Measurements from ENCODE around the gene ASCC3.
"Not testable (repeated sequence)": the region's sequence is repeated elsewhere in the genome, so short reads cannot be mapped to it uniquely, and the experiment has no call there.

ASCC3 gene

DNA sequence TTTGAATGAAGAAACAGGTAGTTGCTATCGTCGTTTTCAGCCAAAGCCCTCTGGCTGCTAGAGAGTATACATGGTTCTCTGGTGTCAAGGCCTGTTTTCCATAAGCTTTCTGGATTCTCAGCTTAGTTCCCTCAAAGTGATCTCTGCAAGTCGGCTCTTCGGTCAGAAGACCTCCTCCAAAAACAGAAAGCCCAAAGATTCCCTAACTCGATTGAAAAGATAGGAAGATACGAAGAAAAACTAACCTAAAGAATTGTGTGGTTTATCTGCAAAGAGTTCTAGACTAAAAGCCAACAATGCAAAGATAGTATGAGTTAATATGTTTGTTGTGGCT, 545 bp upstream of the ASCC3 start:
- peak; percentile 12 for DNase-seq

DNA sequence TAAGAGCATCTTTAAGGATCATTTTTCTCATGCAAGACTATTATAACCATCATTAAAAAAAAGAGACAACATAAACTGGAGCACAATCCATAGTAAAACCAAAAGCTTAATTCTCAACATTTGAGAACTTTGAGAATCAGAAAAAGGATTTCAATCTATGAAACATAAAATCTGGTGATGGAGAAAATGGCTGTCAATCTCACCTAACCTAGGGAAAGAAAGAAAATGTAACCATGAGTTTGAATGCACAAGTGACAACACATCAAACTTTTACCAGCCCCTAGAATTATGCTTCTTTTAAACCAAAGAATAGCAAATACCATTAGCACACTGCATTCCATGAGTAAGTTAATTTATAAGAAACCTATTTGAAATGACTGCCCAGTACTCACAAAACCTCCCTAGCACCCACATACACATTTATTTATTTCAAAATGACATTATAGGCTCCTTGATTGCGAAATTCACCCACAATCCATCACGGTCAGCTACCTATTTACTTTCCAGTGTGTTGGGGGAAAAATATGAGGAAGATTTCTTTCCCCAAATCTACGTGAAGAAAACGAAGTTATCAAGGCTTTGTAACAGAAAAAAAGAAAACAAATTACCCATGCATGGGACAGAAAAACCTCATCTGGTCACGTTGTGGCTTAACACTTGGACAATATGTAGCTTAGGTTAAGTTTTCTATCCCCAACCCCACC, 828 bp downstream of the ASCC3 start:
- peak; percentile 7 for DNase-seq

DNA sequence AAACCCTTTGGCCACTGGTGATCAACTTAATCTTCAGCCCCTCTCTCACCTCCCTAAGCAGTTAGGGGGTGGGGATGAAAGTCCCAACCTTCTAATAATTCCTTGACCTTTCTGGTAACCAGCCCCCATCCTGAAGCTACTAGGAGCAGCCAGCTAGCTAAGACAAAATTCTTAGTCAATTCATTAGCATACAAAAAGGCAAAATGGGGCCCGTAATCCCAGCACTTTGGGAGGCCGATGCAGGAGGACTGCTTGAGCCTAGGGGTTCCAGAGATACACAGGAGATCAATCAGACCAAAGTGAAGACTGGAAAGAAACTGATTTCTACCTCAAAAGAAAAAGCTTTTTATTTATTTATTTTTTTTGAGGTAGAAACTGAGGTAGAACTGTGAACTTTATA, 1.8 kb downstream of the ASCC3 start:
- no peak for DNase-seq

DNA sequence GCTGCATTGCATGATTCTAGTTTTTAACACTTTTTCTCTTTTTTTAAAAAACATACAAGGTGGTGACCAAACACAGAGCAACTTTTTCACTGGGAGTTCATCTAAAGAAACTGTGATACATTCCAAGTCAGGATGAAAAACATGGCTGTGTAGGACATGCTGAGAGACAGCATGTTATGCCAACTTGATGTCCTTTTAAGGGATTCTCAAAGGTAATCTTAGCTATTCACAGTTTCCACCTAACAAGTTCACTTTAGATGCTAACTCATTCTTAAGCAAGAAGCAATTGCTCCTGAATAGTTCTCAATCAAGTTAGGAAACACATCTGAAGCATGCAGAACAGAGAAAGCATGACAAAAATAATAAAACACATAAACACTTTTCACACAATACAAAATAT, 3.3 kb downstream of the ASCC3 start:
- no peak for DNase-seq

DNA sequence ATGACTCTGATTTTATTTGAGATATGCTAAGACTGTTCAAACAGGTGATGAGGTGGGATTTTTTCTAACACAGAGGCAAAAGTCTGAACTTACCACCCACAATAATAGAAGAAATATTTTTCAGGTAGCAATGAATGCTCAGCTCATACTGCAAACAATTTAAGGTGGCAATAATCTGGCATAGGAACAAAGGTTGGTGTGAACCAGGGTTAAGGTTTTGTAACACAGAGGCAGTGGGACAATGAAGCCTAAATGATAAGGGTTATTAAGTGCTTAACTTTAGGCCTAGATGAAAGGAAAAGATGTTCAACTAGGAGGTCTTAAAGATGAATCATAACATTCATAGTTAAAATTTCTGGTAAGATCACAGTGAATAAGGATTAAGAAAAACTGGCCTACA, 4.9 kb downstream of the ASCC3 start:
- no peak for DNase-seq

DNA sequence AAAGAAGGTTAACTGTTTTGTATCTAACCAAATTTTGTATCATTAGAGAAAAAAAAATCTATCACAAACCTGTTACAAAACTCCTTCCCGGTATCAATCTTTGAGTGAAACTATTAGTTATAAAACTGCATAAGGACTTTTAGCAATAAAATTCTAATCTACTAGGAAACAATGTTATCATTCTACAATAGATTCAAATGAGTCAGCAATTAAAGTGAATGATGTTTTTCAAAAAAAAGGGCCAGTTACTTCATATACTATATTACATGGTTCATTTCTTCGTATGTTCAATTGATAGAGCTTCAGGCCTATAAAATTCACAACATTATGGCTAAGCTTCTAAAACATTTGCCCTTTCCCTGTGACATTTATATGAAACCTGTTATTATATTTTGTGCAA, 15.6 kb downstream of the ASCC3 start:
- DNase-seq = no peak

DNA sequence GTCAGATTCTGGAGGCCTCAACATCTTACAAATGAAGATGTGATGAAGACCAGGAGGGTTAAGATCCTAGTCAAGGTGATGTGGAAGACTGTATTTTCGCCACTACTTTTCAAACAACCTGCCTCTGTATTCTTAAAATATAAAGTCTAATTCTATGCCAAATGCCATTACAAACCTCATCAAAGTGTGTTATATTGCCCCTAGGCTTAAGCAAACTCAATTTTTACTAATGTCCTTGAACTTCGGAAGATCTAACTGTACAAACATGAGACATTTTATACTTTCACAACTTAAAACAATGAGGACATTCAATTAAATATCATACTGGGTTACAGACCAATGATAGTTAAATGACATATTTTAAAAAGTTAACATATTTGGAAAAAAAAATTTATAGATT, 19.1 kb downstream of the ASCC3 start:
- DNase-seq = no peak

DNA sequence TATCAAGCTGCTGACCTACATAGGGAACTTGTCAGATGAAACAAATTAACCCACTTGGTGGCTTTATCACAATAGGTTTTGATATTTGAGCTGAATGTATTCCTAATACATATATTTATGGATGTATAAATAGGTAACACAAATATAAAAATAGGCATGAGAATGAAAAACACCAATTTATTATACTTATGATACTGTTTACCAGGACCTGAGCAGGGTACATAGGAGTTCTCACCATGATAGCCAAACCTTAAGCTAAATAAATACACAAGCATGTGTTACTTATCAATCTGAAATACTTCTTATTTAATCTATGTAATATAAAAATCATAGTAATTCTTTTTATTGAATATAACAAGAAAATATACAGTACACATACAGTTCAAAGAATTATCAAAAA, 25.0 kb downstream of the ASCC3 start:
- no peak for DNase-seq

DNA sequence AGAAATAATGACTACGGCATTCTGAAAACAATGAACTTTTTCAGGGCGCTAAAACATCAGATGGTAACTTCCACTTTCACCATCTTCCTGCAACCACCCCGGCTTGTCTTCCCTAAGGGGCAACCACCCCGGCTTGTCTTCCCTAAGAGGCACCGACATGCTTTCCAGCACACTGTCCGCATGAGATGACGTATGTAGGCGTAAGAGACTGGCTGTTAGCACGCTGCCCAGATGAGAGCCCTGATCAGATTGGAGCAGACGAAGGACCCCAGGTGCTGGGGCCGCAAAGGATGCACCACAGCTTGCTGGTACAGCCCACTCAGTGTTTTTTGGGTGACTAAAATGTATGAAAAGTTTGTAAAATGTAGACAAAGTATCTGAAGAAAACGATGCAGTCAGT, 29.3 kb downstream of the ASCC3 start:
- no peak for DNase-seq

DNA sequence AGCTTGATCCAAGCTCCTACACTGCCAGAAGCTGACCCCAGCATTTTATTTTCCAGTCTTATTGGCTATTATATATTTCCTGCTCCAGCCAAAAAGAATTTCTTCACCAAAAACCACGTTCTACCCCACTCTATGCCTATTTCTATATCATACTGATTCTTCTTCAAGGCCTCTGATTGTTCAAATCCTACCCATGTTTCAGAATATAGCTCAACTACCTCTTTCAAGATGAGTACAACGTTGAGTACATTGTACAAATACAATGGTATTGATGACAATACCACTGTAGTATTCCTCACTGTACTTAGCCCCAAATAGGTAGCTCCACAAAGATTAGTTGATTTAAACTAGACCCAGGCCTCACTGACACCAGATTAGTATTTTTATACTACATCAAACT, 31.0 kb downstream of the ASCC3 start:
- DNase-seq = no peak

DNA sequence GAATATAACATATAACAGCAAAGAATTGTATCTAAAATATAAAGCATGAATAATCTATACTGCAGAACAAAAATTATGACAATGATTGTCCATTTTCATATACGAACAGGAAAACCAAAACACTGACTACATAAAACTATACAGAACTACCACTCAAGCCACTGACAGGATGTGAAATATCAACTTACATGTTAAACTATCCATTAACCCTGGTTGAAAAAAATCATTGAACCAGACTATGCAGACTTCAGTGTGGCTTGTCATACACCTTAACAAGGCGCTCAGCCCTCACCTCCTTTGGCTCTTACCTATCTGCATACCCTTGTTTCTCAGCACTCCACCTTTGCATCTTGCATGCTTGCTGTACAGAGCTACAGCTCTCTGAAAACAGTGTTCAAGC, 34.9 kb downstream of the ASCC3 start:
- DNase-seq = no peak

DNA sequence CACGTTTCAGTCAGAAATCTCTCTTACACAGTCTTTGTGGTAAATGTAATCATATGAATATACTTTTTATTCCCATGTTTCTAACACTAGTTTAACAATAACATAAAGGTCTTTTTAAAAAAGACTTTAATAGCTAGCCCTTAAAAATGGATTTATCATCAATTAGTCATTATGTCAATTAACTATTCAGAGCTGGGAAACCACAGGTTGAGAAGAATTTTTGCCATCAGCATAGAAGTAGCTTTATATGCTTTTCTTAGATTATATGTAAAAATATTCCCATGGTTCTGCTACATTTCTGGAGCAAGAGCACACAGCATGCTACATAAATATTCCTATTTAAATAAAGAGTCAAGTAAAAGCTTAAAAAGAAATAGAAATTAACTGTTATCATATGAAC, 35.5 kb downstream of the ASCC3 start:
- no peak for DNase-seq

DNA sequence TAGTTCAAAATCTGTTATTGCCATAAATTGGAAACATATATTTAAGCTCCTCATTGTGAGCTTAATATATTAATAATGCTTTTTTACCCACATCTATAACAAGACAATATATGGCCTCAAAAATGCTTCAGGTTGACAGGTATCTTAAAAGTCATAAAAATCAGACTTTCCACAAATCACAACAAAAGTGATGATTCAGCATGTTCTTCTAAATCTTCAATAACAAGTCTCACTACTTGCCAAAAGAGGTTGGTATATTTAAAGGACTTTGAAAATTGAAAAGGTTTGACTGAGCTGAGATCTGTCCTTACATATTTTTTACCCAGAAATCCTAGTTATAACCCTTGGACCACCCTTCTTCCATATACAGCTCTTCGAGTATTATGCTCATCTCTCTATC, 41.7 kb downstream of the ASCC3 start:
- DNase-seq = no peak

DNA sequence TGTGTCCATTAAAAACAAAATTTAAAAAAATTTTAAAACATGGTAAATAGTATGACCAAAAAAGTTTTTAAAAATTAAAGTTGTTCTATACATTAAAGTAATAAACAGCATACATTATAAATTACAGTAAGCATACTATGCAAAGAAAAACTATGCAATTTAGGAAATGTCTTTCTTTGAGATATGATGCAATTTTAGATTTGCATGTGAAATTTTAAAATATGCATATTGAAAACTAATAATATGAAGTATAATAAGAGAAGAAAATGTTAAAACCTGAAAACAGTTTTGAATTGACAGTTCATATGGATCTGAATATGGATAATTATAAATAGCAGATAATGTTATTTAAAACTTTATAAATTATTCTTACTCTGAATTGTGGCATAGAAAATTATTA, 43.1 kb downstream of the ASCC3 start:
- DNase-seq = no peak

DNA sequence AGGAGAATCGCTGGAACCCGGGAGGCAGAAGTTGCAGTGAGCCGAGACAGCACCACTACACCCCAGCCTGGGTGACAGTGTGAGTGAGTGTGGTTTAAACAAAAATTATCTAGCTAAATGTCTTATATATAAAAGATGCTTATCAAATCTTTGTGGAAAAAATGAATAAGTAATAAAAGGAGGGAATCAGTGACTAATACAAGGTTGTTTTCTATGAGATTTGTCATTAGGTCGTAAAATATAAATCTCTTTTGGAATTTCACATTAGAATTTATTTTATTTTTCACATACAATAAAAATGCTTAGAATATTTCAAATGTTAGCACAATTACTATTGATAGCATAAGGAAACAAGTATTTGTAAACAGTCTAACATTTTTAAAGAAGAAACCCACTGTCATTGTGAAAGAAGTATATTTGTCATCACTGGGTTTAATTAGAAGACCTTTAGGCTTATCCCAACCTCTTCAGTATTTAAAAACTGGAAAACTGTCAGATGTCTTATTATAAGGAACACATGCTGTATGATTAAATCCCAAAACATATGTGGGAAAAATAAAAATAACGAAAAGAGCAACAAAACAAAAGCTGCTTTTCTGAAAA, 47.1 kb downstream of the ASCC3 start:
- DNase-seq = peak; percentile 3

DNA sequence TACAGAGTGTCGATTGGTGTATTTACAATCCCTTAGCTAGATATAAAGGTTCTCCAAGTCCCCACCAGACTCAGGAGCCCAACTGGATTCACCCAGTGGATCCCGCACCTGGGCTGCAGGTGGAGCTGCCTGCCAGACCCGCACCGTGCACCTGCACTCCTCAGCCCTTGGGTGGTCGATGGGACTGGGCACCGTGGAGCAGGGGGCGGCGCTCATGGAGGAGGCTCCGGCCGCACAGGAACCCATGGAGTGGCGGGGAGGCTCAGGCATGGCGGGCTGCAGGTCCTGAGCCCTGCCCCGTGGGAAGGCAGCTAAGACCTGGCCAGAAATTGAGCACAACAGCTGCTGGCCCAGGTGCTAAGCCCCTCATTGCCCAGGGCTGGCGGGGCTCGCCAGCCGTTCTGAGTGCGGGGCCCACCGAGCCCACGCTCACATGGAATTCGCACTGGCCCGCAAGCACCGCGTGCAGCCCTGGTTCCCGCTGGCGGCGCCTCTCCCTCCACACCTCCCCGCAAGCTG, 52.0 kb downstream of the ASCC3 start:
- not testable (repeated sequence) for DNase-seq

DNA sequence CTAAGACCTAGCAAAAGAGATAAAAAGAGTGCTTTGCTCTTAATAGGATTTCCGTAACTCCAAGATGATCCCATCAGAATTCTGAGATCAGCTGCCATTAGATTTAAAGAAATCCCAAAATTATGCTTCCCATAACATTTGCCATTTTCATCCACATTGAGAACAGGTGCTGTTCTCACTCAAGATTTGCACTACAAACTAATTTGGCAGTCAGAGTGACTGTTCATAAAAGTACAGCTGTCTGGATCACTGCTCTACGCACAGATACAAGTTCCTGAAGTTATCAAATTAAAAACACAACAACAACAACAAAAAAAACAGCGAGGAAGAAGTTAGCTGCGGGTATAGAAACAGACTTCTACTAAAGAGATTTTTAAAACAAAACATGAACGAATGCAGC, 58.1 kb downstream of the ASCC3 start:
- DNase-seq = no peak

DNA sequence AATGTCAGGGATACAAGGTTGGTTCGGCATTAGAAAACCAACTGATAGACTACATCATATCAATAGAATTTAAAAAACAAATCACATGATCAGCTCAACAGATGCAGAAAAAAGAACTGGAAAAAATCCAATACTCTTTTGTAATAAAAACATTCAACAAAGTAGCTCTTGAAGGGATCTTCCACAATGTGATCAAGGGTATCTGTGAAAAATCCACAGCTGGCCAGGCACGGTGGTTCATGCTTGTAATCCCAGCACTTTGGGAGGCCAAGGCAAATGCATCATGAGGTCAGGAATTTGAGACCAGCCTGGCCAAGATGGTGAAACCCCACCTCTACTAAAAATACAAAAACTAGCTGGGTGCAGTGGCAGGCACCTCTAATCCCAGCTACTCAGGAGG, 63.1 kb downstream of the ASCC3 start:
- DNase-seq = no peak

DNA sequence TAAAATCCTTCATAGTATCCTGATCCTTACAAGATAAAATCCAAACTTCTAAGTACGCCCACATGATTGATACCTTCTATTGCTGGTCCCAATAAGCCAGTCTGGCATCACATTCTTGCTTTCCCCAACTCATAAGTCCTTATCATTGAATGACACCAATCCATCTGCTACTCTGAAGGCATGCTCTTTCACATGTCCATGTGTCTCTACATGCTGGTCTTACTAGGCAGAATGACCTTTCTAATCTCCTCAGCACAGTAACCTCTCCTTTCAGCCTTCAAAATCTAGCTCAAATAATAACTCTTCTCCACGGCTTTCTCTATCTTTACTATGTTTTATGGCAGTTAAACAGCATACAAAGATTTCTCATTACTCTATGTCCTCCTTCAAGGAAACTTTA, 71.1 kb downstream of the ASCC3 start:
- no peak for DNase-seq

DNA sequence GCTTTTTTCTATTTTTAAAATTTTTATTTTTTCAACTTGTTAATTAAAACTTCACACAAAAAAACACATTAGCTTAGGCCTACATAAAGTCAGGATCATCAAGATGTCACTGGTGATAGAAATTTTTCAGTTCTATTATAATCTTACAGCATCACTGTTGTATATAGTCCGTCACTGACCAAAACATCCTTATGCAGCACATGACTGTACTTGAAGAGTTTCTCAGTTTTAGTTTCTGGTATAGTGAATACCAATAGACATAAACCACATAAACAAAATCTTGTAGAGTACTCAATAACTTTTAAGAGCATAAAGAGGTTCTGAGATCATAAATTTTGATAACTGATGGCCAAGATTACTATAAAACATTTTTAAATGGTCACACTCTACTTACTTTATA, 71.8 kb downstream of the ASCC3 start:
- DNase-seq = no peak

DNA sequence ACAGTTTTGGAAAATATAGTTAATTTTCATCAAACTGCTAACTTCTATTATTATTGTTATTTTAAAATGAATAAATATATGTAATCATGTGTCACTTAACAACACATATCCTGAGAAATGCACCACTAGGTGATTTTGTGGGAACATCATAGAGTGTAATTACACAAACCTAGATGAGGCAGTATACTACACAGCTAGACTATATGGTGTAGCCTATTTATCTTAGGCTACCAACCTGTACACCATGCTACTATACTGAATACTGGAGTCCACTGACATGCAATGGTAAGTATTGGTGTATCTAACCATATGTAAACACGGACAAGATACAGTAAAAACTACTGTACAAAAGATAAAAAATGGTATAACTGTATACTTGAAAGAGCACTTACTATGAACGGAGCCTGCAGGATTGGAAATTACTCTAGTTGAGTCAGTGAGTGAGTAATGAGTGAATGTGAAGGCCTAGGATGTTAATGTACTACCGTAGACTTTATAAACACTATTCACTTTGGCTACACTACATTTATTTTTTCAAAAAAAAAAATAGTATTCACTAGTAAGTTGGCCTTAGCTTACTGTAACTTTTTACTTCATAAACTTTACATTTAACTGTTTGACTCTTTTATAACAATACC, 72.4 kb downstream of the ASCC3 start:
- peak; percentile 43 for DNase-seq

DNA sequence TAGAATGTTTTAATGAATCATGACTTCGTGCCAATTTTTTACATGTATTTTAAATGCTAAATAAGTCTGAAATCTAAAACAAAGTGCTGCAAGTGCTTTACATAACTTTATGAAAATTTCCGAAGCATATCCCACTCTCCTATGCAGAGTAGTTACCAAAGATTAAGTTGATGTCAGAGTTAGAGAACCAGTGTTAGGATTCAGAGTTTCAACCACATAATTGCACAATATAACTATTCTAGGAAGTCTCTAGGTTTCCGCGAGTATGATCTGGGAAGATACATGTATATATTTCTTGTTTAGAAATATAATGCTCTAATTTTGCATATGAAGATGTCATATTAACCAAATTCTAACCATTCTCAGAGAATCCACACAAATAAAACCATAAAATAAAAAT, 74.8 kb downstream of the ASCC3 start:
- no peak for DNase-seq

DNA sequence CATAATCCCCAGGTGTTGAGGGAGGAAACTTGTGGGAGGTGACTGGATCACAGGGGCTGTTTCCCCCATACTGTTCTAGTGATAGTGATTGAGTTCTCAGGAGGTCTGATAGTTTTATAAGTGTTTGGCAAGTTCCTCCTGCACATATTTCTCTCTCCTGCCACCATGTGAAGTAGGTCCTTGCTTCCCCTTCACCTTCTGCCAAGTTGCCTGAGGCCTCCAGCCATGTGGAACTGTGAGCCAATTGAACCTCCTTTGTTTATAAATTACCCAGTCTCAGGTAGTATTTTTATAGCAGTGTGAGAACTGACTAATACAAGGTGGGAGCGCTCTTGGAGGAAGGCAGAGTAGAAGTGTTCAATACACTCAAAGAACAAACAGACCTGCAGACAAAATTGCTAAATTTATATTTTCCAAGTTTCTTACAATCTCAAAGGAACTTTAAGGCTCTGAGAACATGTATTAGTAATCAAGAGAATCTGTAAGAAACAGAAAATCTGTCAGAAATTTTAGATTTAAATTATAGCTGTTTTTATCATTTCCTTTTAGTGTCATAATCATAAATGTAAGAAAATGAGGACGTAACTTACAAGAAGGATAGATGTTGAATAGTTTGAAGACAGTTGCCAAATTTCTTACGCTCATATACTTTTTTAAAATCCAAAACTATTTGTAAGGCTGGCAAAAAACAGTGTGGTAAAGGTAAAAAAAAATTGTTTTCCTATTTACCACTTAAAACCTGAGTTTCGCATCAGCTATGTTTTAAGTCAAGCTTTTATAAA, 77.7 kb downstream of the ASCC3 start:
- DNase-seq = no peak

DNA sequence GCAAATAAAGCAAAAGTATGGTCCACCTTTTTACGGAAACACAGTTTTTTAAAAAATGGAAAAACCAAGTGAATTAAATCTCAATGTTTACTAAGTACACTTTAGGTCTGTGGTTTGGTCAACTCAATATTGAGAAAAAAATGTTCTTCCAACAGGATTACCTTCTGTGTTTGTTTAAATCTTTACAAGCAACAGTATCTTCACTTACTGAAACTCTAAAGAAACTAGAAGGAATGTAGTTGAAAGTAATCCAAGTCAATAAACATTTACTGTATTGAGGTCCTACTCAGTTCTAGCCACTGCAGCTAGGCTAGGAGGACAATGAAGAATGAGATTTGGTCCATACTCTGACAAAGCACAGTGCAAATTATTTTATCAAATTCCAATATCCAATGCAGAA, 80.1 kb downstream of the ASCC3 start:
- no peak for DNase-seq

Data from fibroblast of skin of abdomen (primary cell).